H1 (cell line): ENCODE measurements around the gene CLDN6. TPM values are rescaled to one million over a fixed set of nuclear protein-coding genes. Genes with fewer than 3 reads are reported as not detected.

Source experiments
- CTCF ChIA-PET: fragments of 300-600 bp; sonication (Branson Sonifier 250); formaldehyde crosslinking; loops from one replicate; lab custom pipeline; 2021; ENCODE audit not compliant: partially characterized antibody; lab: Charles Lee
- POLR2A ChIA-PET: fragments of 300-600 bp; sonication (Branson Sonifier 250); formaldehyde crosslinking; loops from one replicate; lab custom pipeline; 2021; ENCODE audit warnings: inconsistent platforms; ENCODE audit not compliant: partially characterized antibody; lab: Charles Lee
- DNase-seq, 2 experiments: peaks; one replicate each; pipeline versions ENCODE4 v3.0.0 to v3.0.0-alpha.2; 2010 to 2022; ENCODE audit warnings: low spot score in 2 of 2, low read depth in 1 of 2, mixed read lengths in 1 of 2
- FAIRE-seq: peaks from 2 replicates; lab custom pipeline; 2011; peaks lifted over from hg19 to GRCh38; lab: Jason Lieb, UNC
- H2AFZ ChIP-seq: 2 replicates; pipeline ENCODE4 v1.8.1; 2012; ENCODE audit warnings: low read length, inconsistent platforms
- H2AK5ac ChIP-seq: 2 replicates; pipeline ENCODE4 v1.6.1; 2013; ENCODE audit warnings: low read depth, low read length
- H2BK120ac ChIP-seq: replicated peaks from 2 replicates; pipeline ENCODE3; 2013; ENCODE audit warnings: low read depth, low read length, inconsistent platforms
- H2BK12ac ChIP-seq: 2 replicates; pipeline ENCODE4 v1.6.1; 2013; ENCODE audit warnings: low read depth, low read length
- H2BK15ac ChIP-seq: 2 replicates; pipeline ENCODE4 v1.6.1; 2013; ENCODE audit warnings: low read length
- H2BK20ac ChIP-seq: 2 replicates; pipeline ENCODE4 v1.6.1; 2013; ENCODE audit warnings: low read length
- H2BK5ac ChIP-seq: 2 replicates; pipeline ENCODE4 v1.6.1; 2013; ENCODE audit warnings: low read depth, low read length
- H3K14ac ChIP-seq: 2 replicates; pipeline ENCODE4 v1.6.1; 2013; ENCODE audit warnings: inconsistent platforms; ENCODE audit not compliant: insufficient read length
- H3K18ac ChIP-seq: 2 replicates; pipeline ENCODE4 v1.6.1; 2013; ENCODE audit warnings: low read length; ENCODE audit errors: extremely low read depth
- H3K23ac ChIP-seq: 2 replicates; pipeline ENCODE4 v1.6.1; 2013; ENCODE audit warnings: inconsistent platforms; ENCODE audit not compliant: insufficient read length
- H3K23me2 ChIP-seq: 2 replicates; pipeline ENCODE4 v1.6.1; 2013; ENCODE audit warnings: low read depth, low read length
- H3K27ac ChIP-seq: 2 replicates; pipeline ENCODE4 v1.6.1; 2011; ENCODE audit warnings: low read depth, low read length, inconsistent platforms
- H3K27me3 ChIP-seq, 4 experiments: replicated peaks in 1 of 4; 1 replicate in 1 of 4; 2 replicates in 3 of 4; pipeline versions ENCODE4 v1.6.1 to v1.8.1; 2011 to 2013; ENCODE audit warnings: low read length in 3 of 4, mild to moderate bottlenecking in 3 of 4, inconsistent platforms in 2 of 4, mixed read lengths in 2 of 4, moderate library complexity in 1 of 4; ENCODE audit not compliant: control insufficient read depth in 3 of 4, insufficient read depth in 3 of 4; ENCODE audit errors: extremely low read depth in 1 of 4
- H3K36me3 ChIP-seq, 4 experiments: 2 replicates each; pipeline versions ENCODE4 v1.6.1 to v1.8.1; 2011 to 2013; ENCODE audit warnings: mild to moderate bottlenecking in 4 of 4, low read length in 3 of 4, moderate library complexity in 2 of 4, control low read depth in 1 of 4, inconsistent platforms in 1 of 4; ENCODE audit not compliant: insufficient read depth in 4 of 4, control insufficient read depth in 2 of 4
- H3K4ac ChIP-seq: replicated peaks from 2 replicates; pipeline ENCODE3; 2013; ENCODE audit warnings: low read length, low read depth, mixed read lengths, inconsistent platforms; ENCODE audit not compliant: insufficient read length
- H3K4me1 ChIP-seq, 4 experiments: replicated peaks in 1 of 4; 1 replicate in 1 of 4; 2 replicates in 3 of 4; pipeline versions ENCODE4 v1.6.1 to v1.8.1; 2011 to 2013; ENCODE audit warnings: low read length in 3 of 4, inconsistent platforms in 2 of 4, mixed read lengths in 1 of 4; ENCODE audit not compliant: insufficient read depth in 4 of 4, control insufficient read depth in 3 of 4
- H3K4me2 ChIP-seq, 2 experiments: 2 replicates each; pipeline versions ENCODE4 v1.6.1 to v1.8.1; 2011 to 2013; ENCODE audit warnings: low read depth in 2 of 2, low read length in 2 of 2, control low read depth in 1 of 2, inconsistent platforms in 1 of 2, mild to moderate bottlenecking in 1 of 2; ENCODE audit not compliant: insufficient read depth in 1 of 2
- H3K4me3 ChIP-seq, 4 experiments: fragments of 200-600, 300-600 bp in 1 of 4; sonication (generic), shearing (Covaris generic), sonication (Bioruptor Twin) in 1 of 4; 2 replicates each; pipeline versions ENCODE4 v1.5.1 to v1.8.1; 2011 to 2016; ENCODE audit warnings: low read length in 4 of 4, low read depth in 3 of 4, control low read depth in 2 of 4, inconsistent platforms in 2 of 4, mild to moderate bottlenecking in 2 of 4, mixed read lengths in 1 of 4, moderate library complexity in 1 of 4; ENCODE audit not compliant: insufficient read depth in 2 of 4; ENCODE audit errors: extremely low read depth in 1 of 4
- H3K56ac ChIP-seq: replicated peaks from 2 replicates; pipeline ENCODE3; 2013; ENCODE audit warnings: low read depth, mild to moderate bottlenecking, mixed read lengths, low read length, inconsistent platforms; ENCODE audit not compliant: insufficient read length
- H3K79me1 ChIP-seq: 2 replicates; pipeline ENCODE4 v1.6.1; 2013; ENCODE audit warnings: low read depth, low read length, control low read depth
- H3K79me2 ChIP-seq, 2 experiments: 2 replicates each; pipeline versions ENCODE4 v1.6.1 to v1.8.1; 2012 to 2013; ENCODE audit warnings: low read length in 2 of 2, mild to moderate bottlenecking in 2 of 2, inconsistent platforms in 1 of 2; ENCODE audit not compliant: insufficient read depth in 2 of 2, control insufficient read depth in 1 of 2
- H3K9ac ChIP-seq, 4 experiments: replicated peaks in 1 of 4; 1 replicate in 1 of 4; 2 replicates in 3 of 4; pipeline versions ENCODE4 v1.6.1 to v1.8.1; 2011 to 2013; ENCODE audit warnings: low read depth in 3 of 4, low read length in 3 of 4, control low read depth in 2 of 4, mild to moderate bottlenecking in 2 of 4, moderate library complexity in 2 of 4, inconsistent platforms in 1 of 4; ENCODE audit errors: extremely low read depth in 1 of 4
- H3K9me3 ChIP-seq, 2 experiments: 2 replicates each; pipeline versions ENCODE4 v1.6.1 to v1.8.1; 2012 to 2013; ENCODE audit warnings: mild to moderate bottlenecking in 2 of 2, moderate library complexity in 2 of 2, control low read depth in 1 of 2, inconsistent platforms in 1 of 2, low read depth in 1 of 2, low read length in 1 of 2, mixed read lengths in 1 of 2; ENCODE audit not compliant: insufficient read depth in 2 of 2
- H4K20me1 ChIP-seq, 2 experiments: replicated peaks in 1 of 2; 2 replicates each; pipeline versions ENCODE3 to v1.8.1; 2011 to 2013; ENCODE audit warnings: inconsistent platforms in 2 of 2, low read length in 2 of 2, mild to moderate bottlenecking in 1 of 2; ENCODE audit not compliant: insufficient read depth in 2 of 2, control insufficient read depth in 1 of 2
- H4K5ac ChIP-seq: 2 replicates; pipeline ENCODE4 v1.6.1; 2013; ENCODE audit warnings: low read length, low read depth, mixed read lengths, inconsistent platforms; ENCODE audit not compliant: insufficient read length
- H4K8ac ChIP-seq: 2 replicates; pipeline ENCODE4 v1.8.0; 2013; ENCODE audit warnings: mild to moderate bottlenecking, moderate library complexity, low read length, inconsistent platforms; ENCODE audit not compliant: insufficient read depth; ENCODE audit errors: extremely low read depth
- H4K91ac ChIP-seq: replicated peaks from 2 replicates; pipeline ENCODE3; 2013; ENCODE audit warnings: low read length, mixed read lengths, inconsistent platforms; ENCODE audit not compliant: insufficient read length
- BACH1 ChIP-seq: IDR thresholded peaks from 2 replicates; pipeline ENCODE4 v1.6.1; 2012; ENCODE audit warnings: low read length, improper control_type of control experiment
- E2F6 ChIP-seq: IDR thresholded peaks from 2 replicates; pipeline ENCODE4 v1.6.1; 2012; ENCODE audit warnings: inconsistent platforms
- GABPA ChIP-seq: IDR thresholded peaks from 2 replicates; pipeline ENCODE4 v1.6.1; 2011; ENCODE audit warnings: mild to moderate bottlenecking, low read length, moderate library complexity, borderline replicate concordance; ENCODE audit not compliant: insufficient read depth
- JUN ChIP-seq: IDR thresholded peaks from 2 replicates; pipeline ENCODE4 v1.6.1; 2011; ENCODE audit warnings: low read depth, mild to moderate bottlenecking, improper control_type of control experiment, low read length
- KDM4A ChIP-seq: IDR thresholded peaks from one replicate; pipeline ENCODE4 v1.7.1; 2012; ENCODE audit warnings: low read depth, mild to moderate bottlenecking, moderate library complexity, low read length, inconsistent platforms; ENCODE audit not compliant: severe bottlenecking
- PHF8 ChIP-seq: fragments of 200-600 bp; sonication (generic); conservative IDR thresholded peaks from 2 replicates; pipeline ENCODE4 v1.7.1; 2012; ENCODE audit warnings: low read depth, mild to moderate bottlenecking, inconsistent platforms, low read length, moderate library complexity
- SP1 ChIP-seq: IDR thresholded peaks from 2 replicates; pipeline ENCODE4 v1.6.1; 2011; ENCODE audit warnings: low read depth, low read length
- TAF1 ChIP-seq: IDR thresholded peaks from 2 replicates; pipeline ENCODE4 v1.6.1; 2011; ENCODE audit warnings: mild to moderate bottlenecking, low read depth, low read length
- TBP ChIP-seq: IDR thresholded peaks from 2 replicates; pipeline ENCODE4 v1.6.1; 2011; ENCODE audit warnings: low read depth, low read length, improper control_type of control experiment
- TCF12 ChIP-seq: IDR thresholded peaks from 2 replicates; pipeline ENCODE4 v1.6.1; 2011; ENCODE audit warnings: low read depth, mild to moderate bottlenecking, low read length
- WGBS, 2 experiments: shearing (Covaris generic) in 1 of 2; methylation state at CpG; one replicate each; pipeline versions ENCODE4 v1.1.6 to v1.1.7; 2013 to 2015; ENCODE audit warnings: low lambda C conversion rate in 2 of 2, mixed read lengths in 2 of 2, inconsistent platforms in 1 of 2, low coverage in 1 of 2, missing lambda C conversion rate in 1 of 2; ENCODE audit not compliant: insufficient replicate concordance in 2 of 2, insufficient coverage in 1 of 2, insufficient read length in 1 of 2; ENCODE audit errors: extremely low coverage in 1 of 2, missing lambda C conversion rate in 1 of 2; 5-methylcytosine and 5-hydroxymethylcytosine counted together
- polyA plus RNA-seq, 7 experiments: library from polyadenylated mRNA; depleted of rRNA in 3 of 7; stranded (reverse) in 5 of 7; unstranded in 2 of 7; fragments of >200 nt in 5 of 7; fragments of 200-250 nt in 2 of 7; gene quantifications; 1 replicate in 5 of 7; 2 replicates in 1 of 7; 4 replicates in 1 of 7; pipeline versions ENCODE4 v1.2.1 to v1.2.3, GENCODE V29; 2011 to 2013; ENCODE audit warnings: missing spikeins in 2 of 7, mixed read lengths in 2 of 7
- total RNA-seq: library from RNA; stranded (reverse); fragmentation: NEBNext Ultra II Directional; extraction: Animal tissue kit (Norgen Biotek cat#: 25700); gene quantifications from 2 replicates; pipeline ENCODE4 v1.2.1, GENCODE V29; 2021

Gene CLDN6
- total and polyA plus RNA-seq, 2 of the 8 experiments (the other 6 are each of a cell fraction or from before 2014, with no cell fraction given), result 747 to 1,115 TPM

GRCh38 chr16:3045758-3046640, 28.0 kb upstream of the CLDN6 start, which contains the start of gene MMP25:
Gene MMP25 (plus strand): TSS chr16:3046561. CDS start chr16:3046918, 357 bp downstream.
- peak within 1 kb of the TSS; percentile 61; the same call in 1 of the 2 replicates for H2BK15ac ChIP-seq
- H3K4me2 ChIP-seq, result peak within 1 kb of the TSS; percentile 79 to 84
- no peaks in the 10 kb centered on the region for H3K36me3 ChIP-seq
- WGBS, 2 experiments, result 1% methylated on average over 36 of the region's 86 CpGs; no CpG with 5 or more reads in 1 of the 2 experiments
- H2AK5ac ChIP-seq, result no peak within 1 kb of the TSS
- H2BK120ac ChIP-seq, result no peak within 1 kb of the TSS
- H4K5ac ChIP-seq, result peak within 1 kb of the TSS; percentile 97
- no peaks in the 10 kb centered on the region for H3K9me3 ChIP-seq
- FAIRE-seq, result no peak
- no peak within 1 kb of the TSS for H3K14ac ChIP-seq
- H4K8ac ChIP-seq, result peak within 1 kb of the TSS; percentile 79
- H2BK12ac ChIP-seq, result no peak within 1 kb of the TSS; the same call in 1 of the 2 replicates
- POLR2A ChIA-PET, result interaction anchor here (0.7 to 34.8 kb wide), 6 partner anchors 9 to 41 kb away, joined by 3 to 1808 read pairs (median 6); partner anchors contain the start of genes BICDL2, CLDN6, CLDN9 and HCFC1R1
- peaks cover 0 to 8% (median 3%) of the 10 kb centered on the region in 4 experiments; a peak in 6 of 7 replicates for H3K27me3 ChIP-seq
- H3K18ac ChIP-seq, result peak within 1 kb of the TSS; percentile 90
- peak within 1 kb of the TSS; percentile 21 for H3K4ac ChIP-seq
- H3K23me2 ChIP-seq, result peaks cover 5% of the 10 kb centered on the region; the same call in 1 of the 2 replicates
- peaks cover 0 to 3% (median 0%) of the 10 kb centered on the region in 4 experiments; a peak in 3 of 7 replicates for H3K4me1 ChIP-seq
- no peaks in the 10 kb centered on the region for H3K79me1 ChIP-seq
- no peak within 1 kb of the TSS for H2BK20ac ChIP-seq
- H3K4me3 ChIP-seq, result peak within 1 kb of the TSS; percentile 66 to 89 (median 80)
- peaks cover 0 to 5% of the 10 kb centered on the region in 2 experiments; a peak in 1 of 4 replicates for H3K79me2 ChIP-seq
- H2AFZ ChIP-seq, result no peak within 1 kb of the TSS
- peak within 1 kb of the TSS; percentile 85; the same call in 1 of the 2 replicates for H2BK5ac ChIP-seq
- no peak within 1 kb of the TSS for H3K23ac ChIP-seq
- peak within 1 kb of the TSS; percentile 24 to 60 (median 54); a peak in 6 of 7 replicates for H3K9ac ChIP-seq
- no peak for DNase-seq
- peaks cover 0 to 11% of the 10 kb centered on the region in 2 experiments for H4K20me1 ChIP-seq
- peak within 1 kb of the TSS; percentile 93 for H3K56ac ChIP-seq
- CTCF ChIA-PET, result interaction anchor here (1.0 to 8.0 kb wide), 5 partner anchors 9 to 40 kb away, joined by 3 to 98 read pairs (median 6); no protein-coding TSS in a partner anchor
- no peak within 1 kb of the TSS; the same call in 1 of the 2 replicates for H3K27ac ChIP-seq
- peak within 1 kb of the TSS; percentile 54 for H4K91ac ChIP-seq
- TF ChIP-seq E2F6 (no peak), KDM4A (peak; percentile 24), GABPA (0 out of 2 replicates have a peak, but pooled peaks have one; percentile 13), TCF12 (no peak), TAF1 (0 out of 2 replicates have a peak, but pooled peaks have one; percentile 29), TBP (peak; percentile 18; the same call in 1 of the 2 replicates), SP1 (no peak), PHF8 (peak; percentile 37; the same call in 1 of the 2 replicates), BACH1 (peak; percentile 0; the same call in 1 of the 2 replicates), JUN (no peak)
